Stomach (tissue), 4 donors: Measurements from ENCODE around the gene UBALD1.

ENCODE experiments used
- CTCF ChIP-seq, 7 experiments: fragments of 450-650 bp in 4 of 7; fragments of 200-600 bp in 3 of 7; sonication (generic) in 3 of 7; IDR thresholded peaks; one replicate each; pipeline ENCODE4 v1.5.1; 2016 to 2019; ENCODE audit warnings: antibody characterized with exemption in 7 of 7, control low read depth in 2 of 7, mild to moderate bottlenecking in 1 of 7
- EP300 ChIP-seq: sonication (generic); formaldehyde crosslinking; IDR thresholded peaks from one replicate; pipeline ENCODE4 v1.6.1; 2017; ENCODE audit warnings: antibody characterized with exemption
- POLR2A ChIP-seq, 4 donors: fragments of 450-650 bp; IDR thresholded peaks; one replicate each; pipeline ENCODE4 v1.6.1; 2016; ENCODE audit warnings: antibody characterized with exemption in 4 of 4, control low read depth in 2 of 4, mild to moderate bottlenecking in 1 of 4, moderate library complexity in 1 of 4
- POLR2AphosphoS5 ChIP-seq, 3 donors: sonication (generic); formaldehyde crosslinking; IDR thresholded peaks; one replicate each; pipeline ENCODE4 v1.6.1; 2016; ENCODE audit warnings: antibody characterized with exemption in 3 of 3

GRCh38 chr16:4614571-4615383, at the start of gene UBALD1:
- TF ChIP-seq POLR2A (IDR thresholded peaks at IDR 0.05) (peak in 2 of 4 donors; percentile 41 to 78), CTCF (IDR thresholded peaks at IDR 0.05) (no peak), POLR2AphosphoS5 (IDR thresholded peaks at IDR 0.05) (peak; percentile 97 to 99 (median 98)), EP300 (no peak)
